ENCODE results near the gene RALGPS1.

RALGPS1 gene

GRCh38 chr9:127102788-127103187 is 188.2 kb downstream of the RALGPS1 start:
- DNase-seq (ENCODE audit: low read depth): no peak

GRCh38 chr9:127104581-127105311 is 190.2 kb downstream of the RALGPS1 start:
- no peak for DNase-seq (ENCODE audit: low read depth)

GRCh38 chr9:127105805-127106465 is 191.4 kb downstream of the RALGPS1 start:
- DNase-seq (ENCODE audit: low read depth): no peak

- no peak for DNase-seq (ENCODE audit: low read depth)
Measured at GRCh38 chr9:127106466-127106855, 191.9 kb downstream of the RALGPS1 start.

GRCh38 chr9:127107171-127107928 is 192.8 kb downstream of the RALGPS1 start:
- DNase-seq (ENCODE audit: low read depth): no peak

GRCh38 chr9:127107929-127108876 is 193.6 kb downstream of the RALGPS1 start:
- DNase-seq (ENCODE audit: low read depth): no peak

GRCh38 chr9:127109212-127109711 is 194.7 kb downstream of the RALGPS1 start:
- no peak for DNase-seq (ENCODE audit: low read depth)

- DNase-seq (ENCODE audit: low read depth): no peak
Measured at GRCh38 chr9:127112056-127112455, 197.5 kb downstream of the RALGPS1 start.

- DNase-seq (ENCODE audit: low read depth): no peak
Measured at GRCh38 chr9:127112735-127113161, 198.2 kb downstream of the RALGPS1 start.

- DNase-seq (ENCODE audit: low read depth): no peak
Measured at GRCh38 chr9:127113191-127113972, 198.8 kb downstream of the RALGPS1 start.

GRCh38 chr9:127114606-127115005 is 200.0 kb downstream of the RALGPS1 start:
- DNase-seq (ENCODE audit: low read depth): no peak

GRCh38 chr9:127116088-127116726 is 201.6 kb downstream of the RALGPS1 start:
- DNase-seq (ENCODE audit: low read depth): no peak

- DNase-seq (ENCODE audit: low read depth): no peak
Measured at GRCh38 chr9:127116957-127117356, 202.4 kb downstream of the RALGPS1 start.

GRCh38 chr9:127117801-127118200 is 203.2 kb downstream of the RALGPS1 start:
- no peak for DNase-seq (ENCODE audit: low read depth)

- no peak for DNase-seq (ENCODE audit: low read depth)
Measured at GRCh38 chr9:127118597-127119319, 204.2 kb downstream of the RALGPS1 start.

GRCh38 chr9:127119320-127119709 is 204.7 kb downstream of the RALGPS1 start:
- no peak for DNase-seq (ENCODE audit: low read depth)

- DNase-seq (ENCODE audit: low read depth): no peak
Measured at GRCh38 chr9:127121628-127122175, 207.1 kb downstream of the RALGPS1 start.

GRCh38 chr9:127122176-127123063 is 207.8 kb downstream of the RALGPS1 start, which contains the start of gene ANGPTL2:
Gene ANGPTL2 (minus strand): TSS chr9:127122635. CDS start chr9:127108731, 13,904 bp downstream.
- DNase-seq (ENCODE audit: low read depth): no peak

Measured in activated T-helper 9 cell treated with anti-CD3 and anti-CD28 coated beads, Interleukin-2, amount 50 U/mL, for 16 hours (primary cell).